Keratinocyte (primary cell): Measurements from ENCODE around the gene ABCD3.
"Not testable (repeated sequence)": the region's sequence is repeated elsewhere in the genome, so short reads cannot be mapped to it uniquely, and the experiment has no call there.

Source experiments
- EZH2 ChIP-seq: IDR thresholded peaks from one replicate; pipeline ENCODE4 v1.6.1; 2012; ENCODE audit warnings: inconsistent platforms, mild to moderate bottlenecking, low read length, moderate library complexity
- TF ChIP-seq, protein P1 (sequence below), 3 experiments: IDR thresholded peaks in 1 of 3; conservative IDR thresholded peaks in 1 of 3; optimal IDR thresholded peaks in 1 of 3; 2 replicates in 2 of 3; 3 replicates in 1 of 3; pipeline versions ENCODE3 to v1.5.1; 2011; ENCODE audit warnings: low read length in 3 of 3, mild to moderate bottlenecking in 3 of 3, moderate library complexity in 2 of 3, control low read depth in 1 of 3, inconsistent platforms in 1 of 3; ENCODE audit not compliant: insufficient read depth in 2 of 3; ENCODE audit errors: extremely low read depth in 1 of 3

DNA sequence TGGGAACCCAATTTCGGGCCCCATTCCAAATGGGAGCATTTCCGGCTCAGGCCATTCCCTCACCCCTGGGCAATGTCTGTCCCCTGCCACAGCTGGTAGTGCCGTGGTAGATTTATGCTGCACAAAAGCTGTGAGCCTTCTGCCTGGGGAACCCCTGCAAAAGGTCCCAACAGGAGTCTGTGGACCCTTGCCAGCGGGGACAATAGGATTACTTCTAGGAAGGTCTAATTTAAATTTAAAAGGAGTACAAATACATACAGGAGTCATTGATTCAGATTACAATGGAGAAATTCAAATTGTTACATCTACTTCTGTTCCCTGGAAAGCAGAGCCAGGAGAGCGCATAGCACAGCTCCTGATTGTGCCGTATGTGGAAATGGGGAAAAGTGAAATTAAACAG is 28.0 kb downstream of the ABCD3 start:
- TF ChIP-seq EZH2: not testable (repeated sequence)
- TF ChIP-seq, protein P1, sequence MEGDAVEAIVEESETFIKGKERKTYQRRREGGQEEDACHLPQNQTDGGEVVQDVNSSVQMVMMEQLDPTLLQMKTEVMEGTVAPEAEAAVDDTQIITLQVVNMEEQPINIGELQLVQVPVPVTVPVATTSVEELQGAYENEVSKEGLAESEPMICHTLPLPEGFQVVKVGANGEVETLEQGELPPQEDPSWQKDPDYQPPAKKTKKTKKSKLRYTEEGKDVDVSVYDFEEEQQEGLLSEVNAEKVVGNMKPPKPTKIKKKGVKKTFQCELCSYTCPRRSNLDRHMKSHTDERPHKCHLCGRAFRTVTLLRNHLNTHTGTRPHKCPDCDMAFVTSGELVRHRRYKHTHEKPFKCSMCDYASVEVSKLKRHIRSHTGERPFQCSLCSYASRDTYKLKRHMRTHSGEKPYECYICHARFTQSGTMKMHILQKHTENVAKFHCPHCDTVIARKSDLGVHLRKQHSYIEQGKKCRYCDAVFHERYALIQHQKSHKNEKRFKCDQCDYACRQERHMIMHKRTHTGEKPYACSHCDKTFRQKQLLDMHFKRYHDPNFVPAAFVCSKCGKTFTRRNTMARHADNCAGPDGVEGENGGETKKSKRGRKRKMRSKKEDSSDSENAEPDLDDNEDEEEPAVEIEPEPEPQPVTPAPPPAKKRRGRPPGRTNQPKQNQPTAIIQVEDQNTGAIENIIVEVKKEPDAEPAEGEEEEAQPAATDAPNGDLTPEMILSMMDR (optimal IDR thresholded peaks at IDR 0.05 in 1 of 3, IDR thresholded peaks at IDR 0.05 in 1 of 3, conservative IDR thresholded peaks at IDR 0.05 in 1 of 3; ENCODE audit: extremely low read depth in 1 of 3, insufficient read depth in 2 of 3, low read length in 3 of 3): not testable (repeated sequence)
